Measurements from ENCODE around the gene LCOR. TPM values are rescaled to one million over a fixed set of nuclear protein-coding genes. Genes with fewer than 3 reads are reported as not detected.

The LCOR gene
- polyA plus RNA-seq, 1 experiment = 11.6 TPM

GRCh38 chr10:97018251-97019212 lies 186.4 kb downstream of the LCOR start:
- DNase-seq (ENCODE audit: low read depth, low spot score) = no peak
- TF ChIP-seq, protein P1, sequence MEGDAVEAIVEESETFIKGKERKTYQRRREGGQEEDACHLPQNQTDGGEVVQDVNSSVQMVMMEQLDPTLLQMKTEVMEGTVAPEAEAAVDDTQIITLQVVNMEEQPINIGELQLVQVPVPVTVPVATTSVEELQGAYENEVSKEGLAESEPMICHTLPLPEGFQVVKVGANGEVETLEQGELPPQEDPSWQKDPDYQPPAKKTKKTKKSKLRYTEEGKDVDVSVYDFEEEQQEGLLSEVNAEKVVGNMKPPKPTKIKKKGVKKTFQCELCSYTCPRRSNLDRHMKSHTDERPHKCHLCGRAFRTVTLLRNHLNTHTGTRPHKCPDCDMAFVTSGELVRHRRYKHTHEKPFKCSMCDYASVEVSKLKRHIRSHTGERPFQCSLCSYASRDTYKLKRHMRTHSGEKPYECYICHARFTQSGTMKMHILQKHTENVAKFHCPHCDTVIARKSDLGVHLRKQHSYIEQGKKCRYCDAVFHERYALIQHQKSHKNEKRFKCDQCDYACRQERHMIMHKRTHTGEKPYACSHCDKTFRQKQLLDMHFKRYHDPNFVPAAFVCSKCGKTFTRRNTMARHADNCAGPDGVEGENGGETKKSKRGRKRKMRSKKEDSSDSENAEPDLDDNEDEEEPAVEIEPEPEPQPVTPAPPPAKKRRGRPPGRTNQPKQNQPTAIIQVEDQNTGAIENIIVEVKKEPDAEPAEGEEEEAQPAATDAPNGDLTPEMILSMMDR (IDR thresholded peaks at IDR 0.05; ENCODE audit: low read depth, low read length) = no peak
- POLR2A ChIA-PET = no interaction called here
- Histone ChIP-seq H3K9me3 (ENCODE audit: control insufficient read depth, insufficient read depth, low read length) (no peaks in the 10 kb centered on the region; the same call in 1 of the 2 replicates), H3K4me3 (ENCODE audit: low read depth, low read length) (no peak overlapping the region), H3K27me3 (ENCODE audit: control insufficient read depth, insufficient read depth, low read length) (peaks cover 6% of the 10 kb centered on the region), H3K27ac (ENCODE audit: low read depth, low read length) (no peak overlapping the region)
- CTCF ChIA-PET = interaction anchor here (0.7 kb wide), 1 partner anchor 19 kb away, joined by 6 read pairs; no protein-coding TSS in a partner anchor

GRCh38 chr10:97019213-97019844 lies 187.2 kb downstream of the LCOR start:
- ChIA-PET CTCF (no interaction called here), POLR2A (no interaction called here)
- Histone ChIP-seq H3K27ac (ENCODE audit: low read depth, low read length) (no peak overlapping the region), H3K9me3 (ENCODE audit: control insufficient read depth, insufficient read depth, low read length) (no peaks in the 10 kb centered on the region; the same call in 1 of the 2 replicates), H3K27me3 (ENCODE audit: control insufficient read depth, insufficient read depth, low read length) (peaks cover 3% of the 10 kb centered on the region), H3K4me3 (ENCODE audit: low read depth, low read length) (no peak overlapping the region)
- no peak for DNase-seq (ENCODE audit: low read depth, low spot score)
- TF ChIP-seq, protein P1 (IDR thresholded peaks at IDR 0.05; ENCODE audit: low read depth, low read length) = no peak

DNA sequence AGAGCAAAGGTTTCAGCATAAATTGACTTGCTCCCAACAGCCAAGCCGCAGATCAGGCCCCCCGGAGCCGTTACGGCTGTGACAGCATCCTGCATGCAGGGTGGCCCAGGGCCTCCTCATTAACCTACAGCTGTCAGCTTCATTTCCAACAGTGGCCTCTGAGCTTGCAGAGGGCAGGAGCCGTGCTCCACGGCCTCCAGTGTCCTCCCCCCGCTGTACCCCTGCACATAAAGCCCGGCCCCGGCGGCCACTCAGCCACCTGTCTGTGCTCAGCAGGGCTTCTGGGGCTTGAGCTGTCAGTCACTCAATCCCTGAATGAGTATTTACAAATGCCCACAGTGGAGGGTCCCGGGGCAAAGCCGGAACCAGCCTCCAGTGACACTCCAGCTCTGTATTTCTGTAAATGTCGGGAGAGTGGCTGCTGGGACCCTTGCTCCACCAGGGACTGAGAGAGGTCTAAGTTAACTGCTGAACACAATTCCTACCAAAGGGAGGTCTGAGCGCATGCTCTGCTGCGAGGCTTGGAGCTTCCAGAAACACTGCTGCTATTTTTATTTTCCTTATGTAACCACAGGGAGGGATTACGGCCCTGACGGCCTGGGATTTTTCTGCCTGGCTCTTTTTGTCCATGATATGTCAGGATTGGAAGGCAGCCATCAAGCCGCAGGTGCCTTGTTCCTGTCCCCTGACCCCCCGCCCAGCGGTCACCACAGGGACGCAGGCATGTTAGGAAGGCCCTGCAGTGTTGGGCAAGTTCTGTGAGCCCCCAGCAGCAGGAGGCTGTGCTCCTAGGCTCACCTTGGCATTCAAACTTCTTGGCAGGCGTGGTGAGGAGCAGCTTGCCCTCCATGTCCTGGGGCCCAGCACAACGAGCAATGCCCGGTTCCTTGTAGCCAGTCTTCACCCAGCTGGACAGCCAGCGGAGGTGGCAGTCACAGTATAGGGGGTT lies 188.6 kb downstream of the LCOR start:
- DNase-seq (ENCODE audit: low read depth, low spot score) = no peak
- H3K9me3 ChIP-seq (ENCODE audit: control insufficient read depth, insufficient read depth, low read length) = no peaks in the 10 kb centered on the region; the same call in 1 of the 2 replicates
- ChIA-PET CTCF (interaction anchor here (1.1 kb wide), 1 partner anchor 190 kb away, joined by 3 read pairs; no protein-coding TSS in a partner anchor), POLR2A (interaction anchor here (0.6 to 0.8 kb wide), 2 partner anchors 15 to 22 kb away, joined by 3 to 4 read pairs; no protein-coding TSS in a partner anchor)
- TF ChIP-seq, protein P1 (IDR thresholded peaks at IDR 0.05; ENCODE audit: low read depth, low read length) = no peak
- H3K27me3 ChIP-seq (ENCODE audit: control insufficient read depth, insufficient read depth, low read length) = peaks cover 3% of the 10 kb centered on the region
- no peak overlapping the region for H3K27ac ChIP-seq (ENCODE audit: low read depth, low read length)
- no peak overlapping the region for H3K4me3 ChIP-seq (ENCODE audit: low read depth, low read length)

DNA sequence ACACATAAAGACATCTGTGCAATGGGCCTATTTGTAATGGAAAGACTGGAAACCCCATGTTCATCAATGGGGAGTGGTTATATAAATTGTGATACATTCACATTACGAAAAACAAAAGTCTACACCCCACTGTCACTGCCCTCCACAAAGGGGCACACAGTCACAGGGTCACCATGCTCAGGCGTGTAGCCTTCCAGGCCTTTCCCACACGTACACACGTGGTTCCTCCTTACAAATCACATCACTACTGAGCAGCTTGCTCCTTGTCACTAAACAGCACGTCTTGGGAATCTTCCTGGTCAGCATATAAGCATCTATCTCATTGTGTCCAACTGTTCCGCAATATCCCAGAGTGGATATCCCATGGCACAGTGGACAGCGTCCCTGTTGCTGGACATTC lies 190.5 kb downstream of the LCOR start:
- H3K4me3 ChIP-seq (ENCODE audit: low read depth, low read length) = no peak overlapping the region

More for the DNA sequence above, 190.5 kb downstream of the LCOR start:
- no peak overlapping the region for H3K27ac ChIP-seq (ENCODE audit: low read depth, low read length)
- peaks cover 3% of the 10 kb centered on the region for H3K27me3 ChIP-seq (ENCODE audit: control insufficient read depth, insufficient read depth, low read length)
- CTCF ChIA-PET = no interaction called here
- POLR2A ChIA-PET = no interaction called here
- no peaks in the 10 kb centered on the region; the same call in 1 of the 2 replicates for H3K9me3 ChIP-seq (ENCODE audit: control insufficient read depth, insufficient read depth, low read length)
- TF ChIP-seq, protein P1 (IDR thresholded peaks at IDR 0.05; ENCODE audit: low read depth, low read length) = no peak
- no peak for DNase-seq (ENCODE audit: low read depth, low spot score)

Data from AG04450 (cell line).